Activated CD4-positive, alpha-beta T cell treated with anti-CD3 and anti-CD28 coated beads, Interleukin-2, amount 50 U/mL, for 24 hours (primary cell): ENCODE results near the gene CPNE4.
"Not testable (repeated sequence)": the region's sequence is repeated elsewhere in the genome, so short reads cannot be mapped to it uniquely, and the experiment has no call there.

ENCODE experiments used
- DNase-seq, 2 donors: peaks; one replicate each; pipeline ENCODE4 v3.0.0-alpha.2; 2020; ENCODE audit warnings: low read depth in 1 of 2, low spot score in 1 of 2

Gene CPNE4

DNA sequence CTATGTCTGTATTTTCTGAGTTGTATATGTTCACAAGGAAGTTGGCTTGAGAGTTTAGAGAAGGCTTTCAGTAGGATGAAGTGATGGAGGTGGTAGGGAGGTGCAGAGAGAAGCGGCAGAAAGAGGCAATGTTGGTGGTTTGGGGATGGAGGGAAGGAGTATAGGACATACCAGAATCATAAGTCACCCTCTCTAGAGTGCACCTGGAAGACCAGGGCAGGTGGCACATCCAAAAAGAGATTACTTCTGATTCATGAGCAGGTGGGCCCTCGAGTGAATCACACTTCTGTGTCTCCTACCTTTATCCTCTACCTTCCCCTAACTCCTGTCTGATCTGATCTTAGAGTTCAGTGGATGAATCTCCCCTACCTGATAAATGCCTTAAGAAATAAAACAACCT is 490.3 kb downstream of the CPNE4 start:
- DNase-seq: no peak

- DNase-seq: no peak
Observed at GRCh38 chr3:131543714-131544113, 491.1 kb downstream of the CPNE4 start.

GRCh38 chr3:131541288-131541687 is 493.5 kb downstream of the CPNE4 start:
- DNase-seq: no peak

GRCh38 chr3:131540821-131541220 is 494.0 kb downstream of the CPNE4 start:
- DNase-seq: no peak

DNA sequence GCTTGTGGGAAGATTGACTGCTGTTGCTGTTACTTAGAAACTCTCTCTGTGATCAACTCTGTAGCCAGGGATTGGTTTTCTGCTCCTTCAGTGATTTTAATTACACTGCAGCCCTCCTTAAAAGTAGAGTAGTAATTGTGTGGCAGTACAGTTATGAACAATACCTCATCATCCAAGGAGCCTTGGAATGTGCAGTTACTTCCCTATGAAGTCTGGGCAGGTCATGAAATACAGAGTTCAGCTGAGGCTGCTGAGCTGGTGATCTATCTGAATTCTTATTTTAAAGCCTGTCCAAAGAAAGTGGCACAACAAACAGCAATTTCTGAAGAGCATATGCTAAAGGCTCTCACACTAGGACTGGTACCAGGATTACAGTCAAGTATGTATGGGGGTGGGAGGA is 494.7 kb downstream of the CPNE4 start:
- DNase-seq: no peak

- no peak for DNase-seq
Observed at GRCh38 chr3:131538968-131539367, 495.8 kb downstream of the CPNE4 start.

DNA sequence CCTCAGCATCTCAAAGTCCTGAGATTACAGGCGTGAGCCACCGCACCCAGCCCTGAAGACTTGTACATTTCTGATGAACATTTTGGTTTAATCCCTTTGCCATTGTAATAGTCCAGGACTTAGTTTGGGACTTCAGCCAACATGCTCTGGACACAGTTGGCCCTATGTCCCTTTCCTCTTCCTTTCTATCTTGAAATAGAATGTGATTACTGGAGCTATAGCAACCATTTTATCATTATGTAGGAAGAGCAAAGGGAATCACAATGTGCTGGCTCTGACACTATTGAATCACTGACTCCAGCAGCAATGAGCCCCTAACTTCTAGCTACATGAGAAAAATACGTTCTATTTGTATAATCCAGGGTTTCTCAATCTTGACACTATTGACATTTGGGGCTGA is 497.3 kb downstream of the CPNE4 start:
- no peak for DNase-seq

DNA sequence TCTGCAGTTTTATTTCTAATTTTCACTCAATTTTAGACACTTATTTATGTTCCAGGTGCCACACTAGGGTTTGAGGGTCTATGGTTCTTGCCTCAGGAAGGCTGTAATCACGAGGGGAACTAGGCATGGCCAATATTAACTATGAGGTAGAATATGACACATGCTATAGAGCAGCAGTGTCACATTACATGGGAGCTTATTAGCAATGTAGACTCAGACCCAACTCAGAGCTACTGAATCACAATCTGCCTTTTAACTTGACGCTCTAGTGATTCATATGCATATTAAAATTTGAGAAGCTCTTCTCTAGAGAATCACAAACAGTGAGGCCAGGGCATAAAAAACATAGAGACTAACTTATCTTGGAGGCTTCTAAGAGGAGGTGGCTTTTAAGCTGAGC is 499.2 kb downstream of the CPNE4 start:
- no peak for DNase-seq

DNA sequence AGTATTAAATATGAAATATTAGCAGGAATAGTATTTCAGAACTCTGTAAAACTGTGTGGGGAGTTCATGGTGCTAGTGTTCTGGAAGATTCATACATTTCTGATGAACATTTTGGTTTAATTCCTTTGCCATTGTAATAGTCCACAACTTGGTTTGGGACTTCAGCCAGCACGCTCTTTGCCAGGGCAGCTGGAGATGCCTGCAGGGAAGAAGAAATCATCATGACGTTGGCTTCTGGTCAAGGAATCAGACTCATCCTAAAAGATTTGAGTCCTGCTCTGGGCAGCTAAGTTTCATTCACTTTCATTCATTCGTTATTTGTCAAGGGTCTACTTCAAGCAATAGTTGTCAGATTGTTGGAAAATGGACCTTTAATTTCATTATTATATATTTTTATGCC is 499.7 kb downstream of the CPNE4 start:
- DNase-seq: no peak

DNA sequence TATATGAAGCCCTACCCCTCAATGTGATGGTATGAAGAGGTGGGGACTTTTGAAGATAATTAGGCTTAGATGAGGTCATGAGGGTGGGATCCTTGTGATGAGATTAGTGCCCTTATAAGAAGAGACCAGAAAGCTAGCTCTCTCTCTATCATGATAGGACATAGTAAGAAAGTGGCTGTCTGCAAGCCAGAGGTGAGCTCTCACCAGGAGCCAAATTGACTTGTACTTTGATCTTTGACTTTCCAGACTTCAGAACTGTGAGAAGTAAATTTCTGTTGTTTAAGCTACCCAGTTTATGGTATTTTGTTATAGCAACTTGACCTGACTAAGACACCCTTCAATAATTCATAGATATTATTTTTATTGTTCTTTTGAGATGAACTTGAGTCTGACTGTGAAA is 502.2 kb downstream of the CPNE4 start:
- no peak for DNase-seq

DNA sequence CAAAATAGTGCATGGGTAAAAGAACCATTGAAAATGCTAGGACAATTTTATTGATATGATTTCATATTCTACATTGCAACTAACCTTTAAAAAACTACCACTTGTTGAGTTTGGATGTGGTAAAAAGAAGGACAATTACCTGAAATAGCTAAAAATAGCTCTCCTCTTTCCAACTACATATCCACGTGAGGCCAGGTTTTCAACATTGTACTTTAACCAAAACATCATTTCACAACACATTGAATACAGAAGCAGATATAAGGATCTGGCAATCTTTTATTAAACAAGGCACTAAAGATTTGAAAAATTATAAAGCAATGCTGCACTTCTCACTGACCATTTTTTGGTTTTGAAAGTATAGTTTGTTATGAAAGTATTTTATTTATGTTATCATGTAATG is 504.0 kb downstream of the CPNE4 start:
- no peak for DNase-seq

- DNase-seq: no peak
Observed at GRCh38 chr3:131530388-131530787, 504.4 kb downstream of the CPNE4 start.

GRCh38 chr3:131526801-131527347 is 507.9 kb downstream of the CPNE4 start:
- DNase-seq: no peak

GRCh38 chr3:131518680-131519079 is 516.1 kb downstream of the CPNE4 start:
- DNase-seq: no peak

- DNase-seq: no peak
Observed at GRCh38 chr3:131505421-131505820, 529.4 kb downstream of the CPNE4 start.

DNA sequence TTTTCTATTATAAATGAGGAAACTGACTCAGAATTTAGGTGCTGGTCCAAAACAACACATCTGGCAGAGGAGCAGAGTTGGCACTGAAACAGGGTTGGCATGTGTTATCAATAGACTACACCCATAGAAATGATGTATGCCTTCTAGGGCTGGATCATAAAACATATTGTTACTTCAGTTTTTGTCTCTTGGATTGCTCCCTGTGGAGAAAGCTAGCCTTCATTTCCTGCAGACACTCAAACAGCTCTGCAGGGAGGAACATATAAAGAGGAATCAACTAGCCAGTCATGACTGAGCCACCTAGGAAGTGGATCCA is 531.5 kb downstream of the CPNE4 start:
- no peak for DNase-seq

- DNase-seq: peak; percentile 74 to 84
Observed at GRCh38 chr3:131502530-131503319, 532.1 kb downstream of the CPNE4 start, which contains the start of gene MRPL3. Gene MRPL3 (minus strand): TSS chr3:131502971. CDS start chr3:131502821, 150 bp downstream.

- DNase-seq: no peak
Observed at GRCh38 chr3:131501949-131502348, 532.9 kb downstream of the CPNE4 start.

DNA sequence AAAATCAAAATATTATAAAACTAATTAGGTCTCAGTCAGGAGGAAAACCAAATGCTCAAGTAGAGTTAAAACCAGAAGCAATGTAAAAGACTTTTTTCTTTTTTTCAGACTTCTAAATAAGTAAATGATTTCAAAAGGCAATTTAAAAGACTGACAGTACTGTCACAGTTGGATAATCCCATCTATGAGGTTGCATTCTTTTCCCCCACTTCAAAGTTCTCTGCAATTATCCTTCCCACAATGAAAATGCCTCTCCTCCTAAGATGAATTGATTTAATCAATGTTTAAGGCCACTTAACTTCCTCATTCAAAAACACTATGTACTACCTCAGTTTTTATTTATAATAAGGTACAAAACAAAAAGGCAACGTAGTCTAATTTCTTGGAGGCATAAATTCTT is 540.1 kb downstream of the CPNE4 start:
- DNase-seq: no peak

GRCh38 chr3:131491775-131492174 is 543.0 kb downstream of the CPNE4 start:
- DNase-seq: no peak

- no peak for DNase-seq
Observed at GRCh38 chr3:131491084-131491483, 543.7 kb downstream of the CPNE4 start.

DNA sequence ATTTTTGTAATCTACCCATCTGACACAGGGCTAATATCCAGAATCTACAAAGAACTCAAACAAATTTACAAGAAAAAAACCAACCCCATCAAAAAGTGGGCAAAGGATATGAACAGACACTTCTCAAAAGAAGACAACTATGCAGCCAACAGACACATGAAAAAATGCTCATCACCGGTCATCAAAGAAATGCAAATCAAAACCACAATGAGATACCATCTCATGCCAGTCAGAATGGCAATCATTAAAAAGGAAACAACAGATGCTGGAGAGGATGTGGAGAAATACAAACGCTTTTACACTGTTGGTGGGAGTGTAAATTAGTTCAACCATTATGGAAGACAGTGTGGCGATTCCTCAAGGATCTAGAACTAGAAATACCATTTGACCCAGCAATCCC is 548.3 kb downstream of the CPNE4 start:
- not testable (repeated sequence) for DNase-seq

DNA sequence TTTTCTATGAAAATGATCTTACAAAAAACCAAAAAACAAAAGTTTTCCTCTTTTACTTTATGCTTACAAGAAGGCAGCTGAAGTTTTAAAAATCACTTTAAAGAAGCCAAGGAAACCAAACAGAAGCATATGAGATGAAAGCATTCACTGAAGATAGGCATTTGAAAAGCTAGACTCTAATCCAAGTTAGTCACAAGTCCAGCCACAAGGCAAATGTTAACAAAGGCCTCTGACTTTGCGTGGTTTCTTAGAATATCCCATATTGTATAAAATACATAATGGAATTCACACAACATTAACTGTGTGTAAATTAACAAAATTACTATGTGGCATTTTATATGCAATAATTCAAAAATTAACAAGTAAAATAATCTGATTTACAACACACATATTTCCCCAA is 549.7 kb downstream of the CPNE4 start:
- DNase-seq: no peak
